HCT116 (cell line): ENCODE results near the gene GNG10.

ENCODE experiments used
- CEBPB ChIP-seq: IDR thresholded peaks from 2 replicates; pipeline ENCODE4 v1.6.1; 2012; ENCODE audit warnings: low read depth
- EGR1 ChIP-seq: IDR thresholded peaks from 2 replicates; pipeline ENCODE4 v1.6.1; 2012; ENCODE audit warnings: low read depth
- POLR2A ChIP-seq: IDR thresholded peaks from 2 replicates; pipeline ENCODE4 v1.7.0; 2011; ENCODE audit warnings: borderline replicate concordance; ENCODE audit not compliant: insufficient read depth, insufficient read length; ENCODE audit errors: extremely low read depth
- POLR2AphosphoS5 ChIP-seq: IDR thresholded peaks from 2 replicates; pipeline ENCODE4 v1.6.1; 2011; ENCODE audit warnings: mild to moderate bottlenecking, low read depth, low read length, moderate library complexity
- SP1 ChIP-seq: IDR thresholded peaks from 2 replicates; pipeline ENCODE4 v1.6.1; 2012; ENCODE audit warnings: low read depth
- SRF ChIP-seq: IDR thresholded peaks from 2 replicates; pipeline ENCODE4 v1.6.1; 2012; ENCODE audit warnings: low read depth
- TF ChIP-seq, protein P1 (sequence below), 3 experiments: fragments of 200-600 bp in 1 of 3; sonication (generic) in 1 of 3; IDR thresholded peaks in 2 of 3; conservative IDR thresholded peaks in 1 of 3; 2 replicates each; pipeline ENCODE4 v1.5.1; 2012 to 2017; ENCODE audit warnings: low read depth in 2 of 3, low read length in 2 of 3, antibody characterized with exemption in 1 of 3, borderline replicate concordance in 1 of 3, control low read depth in 1 of 3, mild to moderate bottlenecking in 1 of 3, mixed read lengths in 1 of 3, mixed run types in 1 of 3, moderate library complexity in 1 of 3; ENCODE audit not compliant: insufficient read depth in 1 of 3
- TF ChIP-seq, protein P2 (sequence below): IDR thresholded peaks from 2 replicates; pipeline ENCODE4 v1.6.1; 2012
- TF ChIP-seq, protein P3 (sequence below): IDR thresholded peaks from 2 replicates; pipeline ENCODE4 v1.6.1; 2012

DNA sequence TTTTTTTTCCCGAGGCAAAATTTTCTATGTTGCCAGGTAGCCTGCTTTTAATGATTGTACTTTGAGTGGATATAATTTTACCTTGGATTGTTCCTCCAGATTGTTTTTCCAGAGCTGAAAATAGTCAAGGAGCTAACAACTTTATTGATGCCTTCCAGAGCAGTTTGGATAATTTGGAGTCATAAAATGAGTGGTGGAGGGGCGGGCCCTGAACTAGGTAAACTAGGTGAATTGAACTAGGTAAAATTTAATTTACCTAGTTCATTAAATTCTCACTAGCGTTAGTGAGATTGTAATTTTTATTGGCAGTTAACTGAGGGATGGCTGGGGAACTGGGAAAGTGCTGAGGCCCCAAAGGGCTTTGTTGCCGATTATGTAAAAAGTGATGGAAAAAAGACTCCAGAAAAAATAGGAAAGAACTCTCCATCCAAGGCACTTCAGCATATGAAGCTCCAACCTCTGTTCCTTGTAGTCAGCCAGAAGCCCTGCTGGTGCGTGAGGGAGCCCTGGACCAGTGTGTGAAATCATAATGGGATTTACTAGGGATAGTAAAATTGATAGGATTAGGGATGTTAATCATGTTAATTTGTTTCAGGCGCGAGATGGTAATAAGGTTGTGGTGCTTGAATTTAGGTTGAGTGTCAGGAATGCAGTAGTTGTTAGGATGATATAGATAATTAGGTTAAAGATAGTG lies 28.6 kb upstream of the GNG10 start:
- no peak for TF ChIP-seq SP1
- no peak for TF ChIP-seq POLR2A
- TF ChIP-seq, protein P1, sequence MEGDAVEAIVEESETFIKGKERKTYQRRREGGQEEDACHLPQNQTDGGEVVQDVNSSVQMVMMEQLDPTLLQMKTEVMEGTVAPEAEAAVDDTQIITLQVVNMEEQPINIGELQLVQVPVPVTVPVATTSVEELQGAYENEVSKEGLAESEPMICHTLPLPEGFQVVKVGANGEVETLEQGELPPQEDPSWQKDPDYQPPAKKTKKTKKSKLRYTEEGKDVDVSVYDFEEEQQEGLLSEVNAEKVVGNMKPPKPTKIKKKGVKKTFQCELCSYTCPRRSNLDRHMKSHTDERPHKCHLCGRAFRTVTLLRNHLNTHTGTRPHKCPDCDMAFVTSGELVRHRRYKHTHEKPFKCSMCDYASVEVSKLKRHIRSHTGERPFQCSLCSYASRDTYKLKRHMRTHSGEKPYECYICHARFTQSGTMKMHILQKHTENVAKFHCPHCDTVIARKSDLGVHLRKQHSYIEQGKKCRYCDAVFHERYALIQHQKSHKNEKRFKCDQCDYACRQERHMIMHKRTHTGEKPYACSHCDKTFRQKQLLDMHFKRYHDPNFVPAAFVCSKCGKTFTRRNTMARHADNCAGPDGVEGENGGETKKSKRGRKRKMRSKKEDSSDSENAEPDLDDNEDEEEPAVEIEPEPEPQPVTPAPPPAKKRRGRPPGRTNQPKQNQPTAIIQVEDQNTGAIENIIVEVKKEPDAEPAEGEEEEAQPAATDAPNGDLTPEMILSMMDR (IDR thresholded peaks at IDR 0.05 in 2 of 3, conservative IDR thresholded peaks at IDR 0.05 in 1 of 3; ENCODE audit: borderline replicate concordance in 1 of 3, insufficient read depth in 1 of 3, low read depth in 2 of 3, low read length in 2 of 3), result no peak
- TF ChIP-seq EGR1, result no peak
- no peak for TF ChIP-seq POLR2AphosphoS5
- TF ChIP-seq, protein P2, sequence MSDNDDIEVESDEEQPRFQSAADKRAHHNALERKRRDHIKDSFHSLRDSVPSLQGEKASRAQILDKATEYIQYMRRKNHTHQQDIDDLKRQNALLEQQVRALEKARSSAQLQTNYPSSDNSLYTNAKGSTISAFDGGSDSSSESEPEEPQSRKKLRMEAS, result no peak
- TF ChIP-seq, protein P3, sequence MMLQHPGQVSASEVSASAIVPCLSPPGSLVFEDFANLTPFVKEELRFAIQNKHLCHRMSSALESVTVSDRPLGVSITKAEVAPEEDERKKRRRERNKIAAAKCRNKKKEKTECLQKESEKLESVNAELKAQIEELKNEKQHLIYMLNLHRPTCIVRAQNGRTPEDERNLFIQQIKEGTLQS, result no peak
- no peak for TF ChIP-seq SRF
- TF ChIP-seq CEBPB, result no peak
